K562 (cell line): ENCODE data around the gene NR1H2. TPM values are rescaled to one million over a fixed set of nuclear protein-coding genes. Genes with fewer than 3 reads are reported as not detected.

Source experiments
- ARID3B ChIP-seq: fragments of 250-450 bp; sonication (Bioruptor Pico); IDR thresholded peaks from 2 replicates; pipeline ENCODE4 v1.4.0; 2020; ENCODE audit warnings: borderline replicate concordance
- HDAC3 ChIP-seq: fragments of 450-650 bp; IDR thresholded peaks from 2 replicates; pipeline ENCODE4 v1.6.1; 2018; ENCODE audit warnings: borderline replicate concordance, mild to moderate bottlenecking, moderate library complexity; ENCODE audit not compliant: partially characterized antibody
- HDAC8 ChIP-seq: fragments of 450-650 bp; IDR thresholded peaks from 2 replicates; pipeline ENCODE4 v1.6.1; 2016; ENCODE audit warnings: mild to moderate bottlenecking, missing genetic modification characterization, moderate library complexity, missing compliant biosample characterization
- RCOR1 ChIP-seq, 2 experiments: IDR thresholded peaks; 2 replicates each; pipeline ENCODE4 v1.6.1; 2012; ENCODE audit warnings: low read depth in 2 of 2, low read length in 2 of 2, borderline replicate concordance in 1 of 2, improper control_type of control experiment in 1 of 2
- SIN3B ChIP-seq: fragments of 450-650 bp; IDR thresholded peaks from 2 replicates; pipeline ENCODE4 v1.6.1; 2017; ENCODE audit warnings: low read depth, mild to moderate bottlenecking, moderate library complexity
- THAP7 ChIP-seq: fragments of 250-450 bp; sonication (Bioruptor Pico); IDR thresholded peaks from 2 replicates; pipeline ENCODE4 v1.5.0; 2021
- THRAP3 ChIP-seq: fragments of 450-650 bp; IDR thresholded peaks from 2 replicates; pipeline ENCODE4 v1.6.1; 2016; ENCODE audit warnings: mild to moderate bottlenecking, inconsistent platforms, borderline replicate concordance
- UBTF ChIP-seq, 2 experiments: IDR thresholded peaks; 2 replicates each; pipeline ENCODE4 v1.6.1; 2012; ENCODE audit warnings: improper control_type of control experiment in 2 of 2, low read depth in 2 of 2, low read length in 2 of 2, borderline replicate concordance in 1 of 2
- XRCC4 ChIP-seq: IDR thresholded peaks from one replicate; pipeline ENCODE4 v1.6.1; 2011; ENCODE audit not compliant: insufficient read depth, insufficient read length; ENCODE audit errors: extremely low read depth
- ZBTB2 ChIP-seq: fragments of 450-650 bp; IDR thresholded peaks from 2 replicates; pipeline ENCODE4 v1.6.1; 2016; ENCODE audit warnings: antibody characterized with exemption
- ZNF165 ChIP-seq: fragments of 250-450 bp; sonication (Bioruptor Pico); IDR thresholded peaks from 2 replicates; pipeline ENCODE4 v1.4.0; 2020; ENCODE audit warnings: borderline replicate concordance
- polyA plus RNA-seq, 8 experiments: library from polyadenylated mRNA; depleted of rRNA in 4 of 8; stranded (reverse) in 5 of 8; unstranded in 3 of 8; fragments of >200 nt; fragmentation: Nextera tagmentation in 2 of 8; fragmentation: Illumina TruSeq in 1 of 8; extraction: Ambion mirVana in 2 of 8; extraction: Trizol in 1 of 8; gene quantifications; 2 replicates each; pipeline versions ENCODE4 v1.2.1 to v1.2.3, GENCODE V29; 2011 to 2014; ENCODE audit warnings: inconsistent platforms in 1 of 8, missing spikeins in 1 of 8
- total RNA-seq, 7 experiments: library from RNA; depleted of rRNA in 6 of 7; stranded (reverse); fragments of >200 nt in 6 of 7; fragmentation: Illumina TruSeq in 2 of 7; extraction: Trizol in 2 of 7; gene quantifications; 2 replicates each; pipeline versions ENCODE4 v1.2.1 to v1.2.3, GENCODE V29; 2011 to 2021; ENCODE audit warnings: low replicate concordance in 1 of 7

NR1H2 gene
- total and polyA plus RNA-seq, 9 of the 15 experiments (the other 6 are each of a cell fraction or from before 2014, with no cell fraction given), result 0.11 to 73.8 (median 24.0) TPM

GRCh38 chr19:50414864-50415660 lies 38.8 kb downstream of the NR1H2 start (continued):
- TF ChIP-seq ARID3B (CRISPR knock-in tag), result no peak
- TF ChIP-seq HDAC8 (tag), result no peak
- no peak for TF ChIP-seq ZNF165 (CRISPR knock-in tag)
- TF ChIP-seq THAP7 (CRISPR knock-in tag), result no peak
- TF ChIP-seq ZBTB2, result 0 out of 2 replicates have a peak, but pooled peaks have one; percentile 21
- TF ChIP-seq RCOR1 (IDR thresholded peaks at IDR 0.05; ENCODE audit: borderline replicate concordance in 1 of 2, low read depth in 2 of 2, low read length in 2 of 2), result 0 out of 4 replicates have a peak, but pooled peaks of 1 of the 2 experiments have one; percentile 64
- no peak for TF ChIP-seq SIN3B
- no peak for TF ChIP-seq XRCC4
- no peak for TF ChIP-seq HDAC3
- 0 out of 4 replicates have a peak, but pooled peaks of 1 of the 2 experiments have one; percentile 60 for TF ChIP-seq UBTF (IDR thresholded peaks at IDR 0.05; ENCODE audit: borderline replicate concordance in 1 of 2, low read depth in 2 of 2, low read length in 2 of 2)
- no peak for TF ChIP-seq THRAP3
